GM19239 (cell line): Measurements from ENCODE around the gene ISOC1.

Experiments used
- DNase-seq: peaks from one replicate; pipeline ENCODE4 v3.0.0; 2011; ENCODE audit warnings: low spot score; ENCODE audit not compliant: insufficient read length
- FAIRE-seq: peaks from 2 replicates; lab custom pipeline; 2011; peaks lifted over from hg19 to GRCh38; lab: Jason Lieb, UNC

ISOC1 gene

DNA sequence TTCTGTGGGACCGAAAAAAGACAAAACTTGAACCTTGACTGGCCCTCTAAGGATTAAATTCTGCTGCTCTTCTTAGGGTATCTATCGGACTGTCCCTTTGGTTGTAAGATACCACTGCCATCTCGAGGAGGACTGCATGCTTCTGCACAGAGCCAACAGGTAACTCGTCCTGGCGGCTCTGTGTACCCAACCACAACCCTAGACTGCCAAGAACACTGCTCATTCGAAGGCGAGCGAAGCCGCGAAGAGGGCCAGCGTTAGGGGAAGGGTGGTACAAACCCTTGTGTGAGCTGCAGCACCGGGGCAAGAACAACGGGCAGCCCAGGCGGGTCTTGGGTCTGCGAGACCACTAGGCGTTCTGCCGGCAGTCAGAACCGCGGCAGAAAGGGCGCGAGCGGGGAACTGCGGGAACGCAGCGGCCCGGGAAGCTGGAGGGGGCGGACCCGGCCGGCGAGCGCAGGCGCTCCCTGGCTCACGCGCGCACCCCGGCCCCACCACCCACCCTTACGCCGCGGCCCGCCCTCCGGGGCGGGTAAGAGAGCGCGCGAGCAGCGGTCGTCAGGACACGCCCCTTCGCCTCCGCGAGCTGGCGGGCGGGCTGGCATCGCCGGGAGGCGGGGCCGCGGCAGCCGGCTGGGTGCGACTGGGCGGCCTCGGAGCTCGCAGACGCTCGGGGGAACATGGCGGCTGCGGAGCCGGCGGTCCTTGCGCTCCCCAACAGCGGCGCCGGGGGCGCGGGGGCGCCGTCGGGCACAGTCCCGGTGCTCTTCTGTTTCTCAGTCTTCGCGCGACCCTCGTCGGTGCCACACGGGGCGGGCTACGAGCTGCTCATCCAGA is at the start of gene ISOC1:
TSS of gene ISOC1 (plus strand) at position 663 of the 837 bp plus-strand sequence. CDS start at position 681, 18 bp downstream.
- DNase-seq = peak; percentile 79
- peak; percentile 51 for FAIRE-seq

DNA sequence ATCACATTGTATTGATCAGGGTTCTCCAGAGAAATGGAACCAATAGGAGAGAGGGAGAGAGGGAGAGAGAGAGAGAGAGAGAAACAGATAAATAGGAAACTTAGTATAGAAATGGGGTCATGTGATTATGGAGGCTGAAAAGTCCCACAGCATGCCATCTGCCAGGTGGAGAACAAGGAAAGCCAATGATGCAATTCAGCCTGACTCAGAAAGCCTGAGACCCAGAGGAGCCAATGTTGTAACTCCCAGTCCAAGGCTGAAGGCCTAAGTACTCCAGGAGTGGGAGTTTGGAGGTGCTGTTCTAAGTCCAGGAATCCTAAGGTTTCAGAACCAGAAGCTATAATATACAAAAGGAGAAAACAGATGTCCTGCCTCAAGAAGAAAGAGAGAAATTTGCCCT is 48.4 kb upstream of the ISOC1 start:
- FAIRE-seq = no peak
- DNase-seq = no peak

DNA sequence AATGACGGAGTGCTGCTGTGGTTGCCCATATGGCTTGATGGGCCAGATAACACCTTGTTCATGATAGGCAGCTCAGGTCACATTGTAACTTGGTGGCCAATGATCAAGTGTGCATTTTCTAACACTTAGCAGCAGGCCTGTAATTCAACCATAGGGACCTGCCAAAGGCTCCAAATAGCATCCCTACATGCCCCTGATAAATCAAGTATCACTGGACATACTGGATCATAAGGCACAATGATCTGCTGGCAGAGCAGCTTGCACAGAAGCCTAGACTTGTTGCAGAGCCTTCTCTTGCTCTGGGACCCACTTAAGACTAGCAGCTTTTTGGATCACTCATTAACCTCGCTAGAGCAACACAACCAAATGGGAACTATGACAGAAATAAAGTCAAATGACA is 46.0 kb upstream of the ISOC1 start:
- no peak for DNase-seq
- no peak for FAIRE-seq

DNA sequence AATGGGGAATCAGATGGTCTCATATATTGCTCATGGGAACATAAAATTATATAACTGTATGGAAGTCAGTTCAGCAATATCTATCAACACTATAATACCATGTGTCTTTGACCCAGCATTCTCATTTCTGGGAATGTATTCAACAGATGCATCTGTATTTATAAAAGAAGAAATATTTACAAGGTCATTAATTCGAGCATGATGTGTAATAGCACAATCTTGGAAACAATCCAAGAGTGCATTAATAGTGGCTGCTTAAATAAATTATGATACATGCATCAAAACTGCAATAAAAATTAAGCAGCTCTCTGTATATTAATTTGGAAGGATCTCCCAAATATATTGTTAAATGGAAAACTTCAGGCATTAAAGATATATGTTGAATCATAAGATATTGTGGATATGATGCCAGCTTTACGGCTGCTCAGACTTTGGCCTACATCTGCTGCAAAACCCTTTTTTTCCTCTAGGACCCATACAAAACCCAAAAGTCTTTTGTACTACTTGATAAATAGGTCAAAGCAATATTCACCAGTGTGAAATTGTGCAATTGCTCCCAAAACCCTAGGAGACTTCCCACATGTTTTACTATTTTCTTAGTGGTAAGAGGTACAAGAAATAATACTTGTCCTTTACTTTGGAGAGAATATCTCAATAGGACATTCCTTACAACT is 45.3 kb upstream of the ISOC1 start:
- FAIRE-seq = no peak
- DNase-seq = no peak

DNA sequence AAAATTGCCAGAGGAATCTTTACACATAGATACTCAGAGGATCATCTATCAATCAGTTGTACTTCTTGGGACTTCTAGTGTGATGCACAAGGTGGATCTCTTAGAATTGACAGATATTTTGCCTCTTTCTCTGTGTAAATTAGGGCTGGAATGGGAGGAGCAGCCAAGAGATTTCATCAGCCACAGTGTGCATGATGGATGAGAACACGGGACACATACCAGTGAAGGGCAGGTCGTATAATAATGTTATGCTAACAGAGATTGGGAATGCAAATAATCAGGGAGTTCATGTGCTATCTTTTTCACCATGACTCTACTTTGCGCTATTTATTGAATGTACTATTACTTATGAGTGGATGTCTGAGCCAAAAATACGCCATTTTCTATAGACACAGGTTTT is 43.3 kb upstream of the ISOC1 start:
- no peak for DNase-seq

DNA sequence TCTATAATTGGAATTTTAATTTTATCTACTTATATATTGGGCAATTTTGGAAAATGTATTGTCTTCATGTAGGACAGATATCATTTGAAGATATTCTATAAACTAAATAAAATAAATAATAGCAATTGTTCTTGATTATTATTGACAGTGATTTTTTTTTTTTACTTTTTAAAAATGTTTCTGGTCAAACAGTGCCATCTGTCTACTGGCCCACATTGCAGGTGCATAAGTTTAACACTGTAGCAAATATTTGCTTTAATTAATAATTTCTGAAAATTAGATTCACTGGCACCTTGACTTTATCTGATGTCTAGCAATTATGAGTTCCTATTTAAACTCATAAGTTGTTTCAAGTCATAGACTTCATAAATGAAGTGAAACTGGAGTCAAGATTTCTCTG is 41.1 kb upstream of the ISOC1 start:
- FAIRE-seq (no peak), DNase-seq (no peak)

More for the DNA sequence above, 43.3 kb upstream of the ISOC1 start:
- FAIRE-seq = no peak

DNA sequence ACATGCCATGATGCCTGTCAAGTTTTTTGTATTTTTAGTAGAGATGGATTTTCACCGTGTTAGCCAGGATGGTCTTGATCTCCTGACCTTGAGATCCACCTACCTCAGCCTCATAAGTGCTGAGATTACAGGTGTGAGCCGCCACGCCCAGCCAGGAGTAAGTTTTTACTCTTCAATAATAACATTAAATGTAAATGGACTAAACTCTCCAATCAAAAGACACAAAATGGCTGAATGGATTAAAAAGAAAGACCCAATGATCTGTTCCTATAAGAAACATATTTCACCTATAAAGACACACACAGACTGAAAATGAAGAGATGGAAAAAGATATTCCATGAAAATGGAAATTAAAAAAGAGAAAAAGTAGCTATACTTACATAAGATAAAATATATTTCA is 37.2 kb upstream of the ISOC1 start:
- no peak for FAIRE-seq
- DNase-seq = no peak

DNA sequence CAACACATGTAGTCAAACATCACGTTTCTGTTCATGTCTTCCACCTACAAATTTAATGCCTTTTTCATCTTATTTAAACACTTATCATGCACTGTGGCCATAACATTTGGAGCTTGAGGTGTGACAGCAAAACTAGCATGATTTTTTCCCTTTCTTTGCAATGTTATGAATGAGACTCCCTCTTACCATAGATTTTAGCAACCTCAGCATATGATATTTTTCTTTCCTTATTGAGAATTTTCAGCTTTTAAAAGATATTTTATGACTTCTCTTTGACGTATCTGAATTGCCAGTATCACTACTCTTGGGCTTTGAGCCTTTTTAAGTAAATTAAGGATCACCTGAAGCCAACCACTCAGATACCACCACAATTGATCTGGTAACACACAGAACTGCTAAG is 32.7 kb upstream of the ISOC1 start:
- FAIRE-seq (no peak), DNase-seq (no peak)

GRCh38 chr5:129063483-129064113 is 31.0 kb upstream of the ISOC1 start:
- DNase-seq = no peak
- no peak for FAIRE-seq

DNA sequence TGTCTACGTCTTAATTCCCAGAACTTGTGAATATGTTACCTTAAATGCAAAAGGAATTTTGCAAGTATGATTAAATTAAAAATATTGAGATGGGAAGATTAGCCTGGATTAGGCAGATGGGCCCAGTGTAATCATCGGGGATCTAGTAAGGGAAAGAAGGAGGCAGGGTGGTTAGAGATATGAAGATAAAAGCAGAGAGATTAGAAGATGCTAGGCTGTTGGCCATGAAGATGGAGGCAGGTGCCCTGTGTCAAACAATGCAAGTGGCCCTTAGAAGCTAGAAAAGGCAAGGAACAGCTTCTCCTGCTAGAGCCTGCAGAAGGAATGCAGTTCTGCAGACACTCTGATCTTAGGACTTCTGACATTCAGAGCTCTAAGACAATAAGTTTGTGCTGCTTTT is 28.8 kb upstream of the ISOC1 start:
- FAIRE-seq = no peak

DNA sequence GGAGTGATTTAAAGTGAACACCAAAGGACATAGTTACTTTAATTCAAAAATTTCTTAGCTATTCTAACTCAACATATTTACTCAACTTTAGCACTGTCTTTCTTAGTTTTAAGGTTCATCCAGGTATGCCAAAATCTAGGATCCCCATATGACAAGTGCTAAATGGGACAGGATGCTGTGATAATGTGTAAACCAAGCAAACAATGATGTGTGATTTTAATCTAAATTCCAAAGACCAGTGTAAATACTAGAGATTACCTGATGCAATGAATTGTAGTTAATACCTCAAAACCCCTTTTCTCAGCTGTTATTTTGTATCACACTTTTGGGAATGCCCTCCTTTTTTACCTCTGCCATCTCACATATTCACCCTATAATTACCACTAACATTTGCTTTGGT is 26.8 kb upstream of the ISOC1 start:
- DNase-seq = no peak
- no peak for FAIRE-seq

More for the DNA sequence above, 28.8 kb upstream of the ISOC1 start:
- no peak for DNase-seq

DNA sequence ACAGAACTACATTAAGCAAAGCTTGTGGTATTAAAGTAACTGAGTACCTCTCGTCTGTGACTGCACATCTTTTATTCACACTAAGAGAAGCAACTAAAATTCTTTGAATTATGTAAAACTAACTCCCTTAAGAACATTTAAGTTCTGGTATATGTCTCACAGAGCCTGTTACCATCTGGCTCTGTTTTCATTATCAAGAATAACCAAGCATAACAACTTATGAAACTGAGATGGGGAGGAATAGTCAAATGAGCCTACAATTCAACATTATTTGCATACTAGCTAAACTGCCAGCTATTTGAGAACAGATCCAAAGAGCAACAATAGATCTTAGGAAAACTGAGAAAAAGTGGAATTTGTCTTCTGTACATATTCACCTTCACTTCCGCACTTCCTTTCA is 25.3 kb upstream of the ISOC1 start:
- DNase-seq = no peak
- no peak for FAIRE-seq

DNA sequence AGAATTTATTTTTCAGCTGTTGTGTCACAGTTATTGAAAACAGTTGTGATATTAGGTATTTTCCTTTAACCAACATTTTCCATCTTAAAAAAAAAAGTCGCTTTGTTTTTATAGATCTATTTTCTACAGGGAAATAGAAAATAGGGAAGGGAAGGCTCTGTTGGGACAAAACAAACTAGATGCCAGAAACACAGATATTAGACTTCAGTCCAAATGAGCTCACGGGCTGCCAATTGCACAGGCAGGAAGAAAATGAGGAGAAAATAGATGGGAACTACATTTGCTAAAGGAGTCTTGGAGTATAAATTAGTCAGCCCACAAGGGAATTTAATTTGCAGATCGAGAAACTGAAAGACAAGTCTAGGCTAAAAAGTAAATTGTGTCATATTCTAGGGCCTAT is 21.4 kb upstream of the ISOC1 start:
- no peak for FAIRE-seq
- DNase-seq = no peak

GRCh38 chr5:129074903-129075302 is 19.6 kb upstream of the ISOC1 start:
- FAIRE-seq = no peak
- no peak for DNase-seq

- no peak for FAIRE-seq
These were observed 17.0 kb upstream of the ISOC1 start for GRCh38 chr5:129077433-129078075.

GRCh38 chr5:129078247-129078646 is 16.3 kb upstream of the ISOC1 start:
- FAIRE-seq (no peak), DNase-seq (no peak)

More at GRCh38 chr5:129077433-129078075, 17.0 kb upstream of the ISOC1 start:
- no peak for DNase-seq

- DNase-seq = no peak
- no peak for FAIRE-seq
These were observed 15.9 kb upstream of the ISOC1 start for GRCh38 chr5:129078660-129079059.

GRCh38 chr5:129079496-129079895 is 15.1 kb upstream of the ISOC1 start:
- no peak for DNase-seq
- FAIRE-seq = no peak

DNA sequence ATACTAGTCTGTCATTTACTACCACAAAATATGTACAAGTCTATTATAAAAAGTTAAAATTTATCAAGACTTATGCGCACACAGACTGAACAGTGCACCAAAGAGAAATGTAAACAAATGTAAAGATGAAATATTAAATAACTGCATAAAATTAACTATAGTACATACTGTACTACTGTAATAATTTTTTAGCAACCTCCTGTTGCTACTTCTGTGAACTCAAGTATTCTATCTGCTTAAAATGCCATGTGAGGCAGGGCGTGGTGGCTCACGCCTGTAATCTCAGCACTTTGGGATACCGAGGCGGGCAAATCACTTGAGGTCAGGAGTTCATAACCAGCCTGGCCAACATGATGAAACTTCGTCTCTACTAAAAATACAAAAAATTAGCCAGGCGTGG is 13.8 kb upstream of the ISOC1 start:
- no peak for DNase-seq
- FAIRE-seq = no peak

DNA sequence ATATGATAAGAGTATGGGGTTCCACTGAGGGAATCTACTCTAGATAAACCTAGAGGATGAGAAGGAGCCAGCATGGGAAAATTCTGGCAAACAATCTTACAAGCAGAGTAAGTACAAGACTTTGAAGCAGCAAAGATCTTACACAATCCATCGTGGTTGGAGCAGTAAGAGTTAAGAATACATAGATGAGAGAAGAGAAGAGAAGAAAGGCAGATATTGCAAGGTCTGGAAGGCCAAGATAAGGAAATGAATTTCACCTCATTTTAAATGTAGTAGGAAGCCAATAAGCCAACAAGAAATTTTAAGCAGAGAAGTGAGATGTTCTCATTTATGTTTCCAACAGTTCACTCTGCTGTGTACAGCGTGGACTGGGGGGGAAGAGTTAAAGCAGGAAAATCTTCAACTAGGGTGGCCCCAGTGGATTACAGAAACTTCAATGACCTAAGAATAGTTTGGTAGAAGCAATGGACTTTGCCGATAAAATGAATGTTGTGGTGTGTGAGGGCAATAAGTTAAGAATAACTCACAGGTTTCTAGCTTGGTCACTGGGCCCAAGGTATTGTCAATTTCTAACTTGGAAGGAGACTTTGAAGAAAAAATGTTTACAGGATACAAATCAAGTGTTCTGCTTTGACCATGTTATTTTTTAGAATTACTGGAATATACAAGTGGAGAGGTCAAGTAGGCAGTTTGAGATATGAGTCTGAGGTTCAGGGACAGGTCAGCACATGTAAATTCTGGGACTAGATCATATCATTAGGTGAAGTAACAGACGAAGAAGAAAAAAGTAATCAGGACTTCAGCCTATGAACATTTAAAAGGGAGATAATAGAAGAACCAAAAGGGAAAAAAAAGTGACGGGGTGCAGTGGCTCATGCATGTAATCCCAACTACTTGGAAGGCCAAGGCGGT is 12.1 kb upstream of the ISOC1 start:
- FAIRE-seq (no peak), DNase-seq (no peak)
